Kidney epithelial cell (primary cell): ENCODE measurements around the gene RNASE8. TPM values are rescaled to one million over a fixed set of nuclear protein-coding genes. Genes with fewer than 3 reads are reported as not detected.

Experiments
- DNase-seq: peaks from one replicate; pipeline ENCODE4 v3.0.0-alpha.2; 2010; ENCODE audit warnings: low read depth
- H3K27me3 ChIP-seq: 2 replicates; pipeline ENCODE4 v1.6.0; 2011; ENCODE audit warnings: low read length; ENCODE audit not compliant: control insufficient read depth, insufficient read depth
- H3K36me3 ChIP-seq: 2 replicates; pipeline ENCODE4 v1.5.1; 2011; ENCODE audit warnings: low read length; ENCODE audit not compliant: control insufficient read depth, insufficient read depth
- H3K4me3 ChIP-seq: 2 replicates; pipeline ENCODE4 v1.5.1; 2011; ENCODE audit warnings: low read depth, mild to moderate bottlenecking, control low read depth, low read length
- CTCF ChIP-seq: IDR thresholded peaks from 2 replicates; pipeline ENCODE4 v1.5.1; 2011; ENCODE audit warnings: mild to moderate bottlenecking, moderate library complexity, low read length, control low read depth, inconsistent platforms; ENCODE audit not compliant: insufficient read depth, poor library complexity, severe bottlenecking
- total RNA-seq: library from RNA; depleted of rRNA; stranded (reverse); fragments of >200 nt; gene quantifications from 2 replicates; pipeline ENCODE4 v1.2.3, GENCODE V29; 2015

RNASE8 gene
- total RNA-seq, 1 donor from 2014 or later, result not detected

- no peak for TF ChIP-seq CTCF
- no peak for DNase-seq
- no peak overlapping the region for H3K4me3 ChIP-seq
- H3K36me3 ChIP-seq, result no peaks in the 10 kb centered on the region
- peaks cover 30% of the 10 kb centered on the region for H3K27me3 ChIP-seq
Measured at GRCh38 chr14:21026274-21026987, 31.2 kb upstream of the RNASE8 start.

GRCh38 chr14:21026988-21027315, 30.7 kb upstream of the RNASE8 start:
- H3K36me3 ChIP-seq, result no peaks in the 10 kb centered on the region

GRCh38 chr14:21029917-21030316, 27.7 kb upstream of the RNASE8 start, which contains the start of gene TPPP2:
Gene TPPP2 (plus strand): TSS chr14:21030217. CDS start chr14:21030582, 365 bp downstream.
- no peak for DNase-seq
- peaks cover 16% of the 10 kb centered on the region for H3K27me3 ChIP-seq
- no peak within 1 kb of the TSS for H3K4me3 ChIP-seq
- TF ChIP-seq CTCF, result no peak
- no peaks in the 10 kb centered on the region for H3K36me3 ChIP-seq

More at GRCh38 chr14:21026988-21027315, 30.7 kb upstream of the RNASE8 start:
- H3K4me3 ChIP-seq, result no peak overlapping the region
- peaks cover 33% of the 10 kb centered on the region for H3K27me3 ChIP-seq
- no peak for TF ChIP-seq CTCF
- no peak for DNase-seq

- Histone ChIP-seq H3K36me3 (no peaks in the 10 kb centered on the region), H3K27me3 (peaks cover 12% of the 10 kb centered on the region), H3K4me3 (no peak overlapping the region)
- no peak for TF ChIP-seq CTCF
- no peak for DNase-seq
Measured at GRCh38 chr14:21030531-21030930, 27.1 kb upstream of the RNASE8 start.

- no peak for DNase-seq
- Histone ChIP-seq H3K27me3 (peaks cover 8% of the 10 kb centered on the region), H3K36me3 (no peaks in the 10 kb centered on the region), H3K4me3 (no peak overlapping the region)
- no peak for TF ChIP-seq CTCF
Measured at GRCh38 chr14:21032326-21033132, 25.1 kb upstream of the RNASE8 start.
